ENCODE results near the gene SPATA31E1.

Gene SPATA31E1

DNA sequence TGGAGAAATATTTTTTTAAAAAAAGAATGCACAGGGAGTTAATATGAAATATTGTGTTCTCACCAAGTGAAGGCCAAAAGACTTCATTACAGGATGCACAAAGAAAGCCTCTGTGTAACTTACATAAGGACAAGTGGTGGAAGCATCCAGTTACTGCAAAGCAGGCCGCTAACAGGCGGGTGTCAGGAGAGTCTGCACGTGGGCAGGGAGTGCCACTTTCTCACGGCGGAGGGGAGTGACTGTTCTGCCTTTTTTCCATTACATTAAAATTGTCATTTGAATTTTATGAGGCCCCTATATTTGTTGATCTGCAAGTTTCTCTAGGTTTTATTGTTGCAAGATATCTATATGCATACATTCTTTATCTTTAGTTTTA lies 28.1 kb upstream of the SPATA31E1 start:
- TF ChIP-seq, protein P1, sequence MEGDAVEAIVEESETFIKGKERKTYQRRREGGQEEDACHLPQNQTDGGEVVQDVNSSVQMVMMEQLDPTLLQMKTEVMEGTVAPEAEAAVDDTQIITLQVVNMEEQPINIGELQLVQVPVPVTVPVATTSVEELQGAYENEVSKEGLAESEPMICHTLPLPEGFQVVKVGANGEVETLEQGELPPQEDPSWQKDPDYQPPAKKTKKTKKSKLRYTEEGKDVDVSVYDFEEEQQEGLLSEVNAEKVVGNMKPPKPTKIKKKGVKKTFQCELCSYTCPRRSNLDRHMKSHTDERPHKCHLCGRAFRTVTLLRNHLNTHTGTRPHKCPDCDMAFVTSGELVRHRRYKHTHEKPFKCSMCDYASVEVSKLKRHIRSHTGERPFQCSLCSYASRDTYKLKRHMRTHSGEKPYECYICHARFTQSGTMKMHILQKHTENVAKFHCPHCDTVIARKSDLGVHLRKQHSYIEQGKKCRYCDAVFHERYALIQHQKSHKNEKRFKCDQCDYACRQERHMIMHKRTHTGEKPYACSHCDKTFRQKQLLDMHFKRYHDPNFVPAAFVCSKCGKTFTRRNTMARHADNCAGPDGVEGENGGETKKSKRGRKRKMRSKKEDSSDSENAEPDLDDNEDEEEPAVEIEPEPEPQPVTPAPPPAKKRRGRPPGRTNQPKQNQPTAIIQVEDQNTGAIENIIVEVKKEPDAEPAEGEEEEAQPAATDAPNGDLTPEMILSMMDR (conservative IDR thresholded peaks at IDR 0.05; ENCODE audit: low read depth), result no peak
- ChIA-PET CTCF (interaction anchor here (0.9 to 1.0 kb wide), 2 partner anchors 26 to 29 kb away, joined by 4 to 6 read pairs; no protein-coding TSS in a partner anchor), POLR2A (ENCODE audit: low non-redundant PET) (no interaction called here)
- no peak overlapping the region for H3K27ac ChIP-seq
- DNase-seq (ENCODE audit: low spot score), result no peak

DNA sequence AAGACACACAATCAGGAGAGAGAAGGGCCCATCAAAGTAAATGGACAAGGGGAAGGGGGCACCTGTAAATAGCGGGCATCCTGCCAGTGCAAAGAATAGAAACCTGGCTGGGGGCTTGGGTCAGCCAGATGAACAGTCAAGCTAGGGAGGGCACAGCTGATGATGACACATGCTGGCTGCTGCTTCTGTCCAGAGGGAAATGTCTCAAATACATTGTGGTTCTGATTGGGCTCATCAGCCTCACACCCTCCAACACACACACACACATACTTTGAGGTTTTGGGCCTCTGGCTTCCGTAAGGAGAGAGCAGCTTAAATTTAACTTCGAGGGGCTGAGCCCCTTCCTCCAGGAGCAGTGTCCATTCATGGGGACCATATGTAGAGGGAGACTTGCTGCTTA lies 27.6 kb upstream of the SPATA31E1 start:
- POLR2A ChIA-PET (ENCODE audit: low non-redundant PET), result no interaction called here
- DNase-seq (ENCODE audit: low spot score), result no peak
- CTCF ChIA-PET, result interaction anchor here (0.9 kb wide), 1 partner anchor 27 kb away, joined by 4 read pairs; no protein-coding TSS in a partner anchor
- no peak overlapping the region for H3K27ac ChIP-seq
- TF ChIP-seq, protein P1 (conservative IDR thresholded peaks at IDR 0.05; ENCODE audit: low read depth), result no peak

DNA sequence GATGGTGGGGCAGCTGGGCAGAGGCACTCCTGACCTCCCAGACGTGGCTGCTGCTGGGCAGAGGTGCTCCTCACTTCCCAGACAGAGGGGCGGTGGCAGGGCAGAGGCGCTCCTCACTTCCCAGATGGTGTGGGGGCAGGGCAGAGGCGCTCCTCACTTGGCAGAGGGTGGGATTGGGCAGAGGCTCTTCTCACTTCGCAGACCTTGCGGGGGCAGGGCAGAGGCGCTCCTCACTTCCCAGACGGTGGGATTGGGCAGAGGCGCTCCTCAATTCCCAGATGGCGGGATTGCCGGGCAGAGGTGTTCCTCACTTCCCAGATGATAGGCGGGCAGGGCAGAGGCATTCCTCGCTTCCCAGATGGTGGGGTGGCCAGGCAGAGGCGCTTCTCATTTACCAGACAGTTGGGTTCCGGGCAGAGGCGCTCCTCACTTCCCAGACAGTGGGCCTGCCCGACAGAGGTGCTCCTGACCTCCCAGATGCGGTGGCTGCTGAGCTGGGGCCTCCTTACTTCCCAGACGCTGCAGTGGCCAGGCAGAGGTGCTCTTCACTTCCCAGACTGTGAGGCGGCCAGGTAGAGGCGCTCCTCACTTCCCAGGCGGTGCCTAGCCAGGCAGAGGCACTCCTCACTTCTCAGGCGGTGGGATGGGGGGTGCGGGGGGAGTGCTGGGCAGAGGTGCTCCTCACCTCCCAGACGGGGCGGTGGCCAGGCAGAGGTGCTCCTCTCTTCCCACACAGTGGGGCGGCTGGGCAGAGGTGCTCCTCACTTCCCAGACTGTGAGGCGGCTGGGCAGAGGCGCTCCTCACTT lies 25.3 kb upstream of the SPATA31E1 start:
- no peak for DNase-seq (ENCODE audit: low spot score)
- TF ChIP-seq, protein P1 (conservative IDR thresholded peaks at IDR 0.05; ENCODE audit: low read depth), result no peak
- ChIA-PET CTCF (no interaction called here), POLR2A (ENCODE audit: low non-redundant PET) (no interaction called here)
- no peak overlapping the region for H3K27ac ChIP-seq

DNA sequence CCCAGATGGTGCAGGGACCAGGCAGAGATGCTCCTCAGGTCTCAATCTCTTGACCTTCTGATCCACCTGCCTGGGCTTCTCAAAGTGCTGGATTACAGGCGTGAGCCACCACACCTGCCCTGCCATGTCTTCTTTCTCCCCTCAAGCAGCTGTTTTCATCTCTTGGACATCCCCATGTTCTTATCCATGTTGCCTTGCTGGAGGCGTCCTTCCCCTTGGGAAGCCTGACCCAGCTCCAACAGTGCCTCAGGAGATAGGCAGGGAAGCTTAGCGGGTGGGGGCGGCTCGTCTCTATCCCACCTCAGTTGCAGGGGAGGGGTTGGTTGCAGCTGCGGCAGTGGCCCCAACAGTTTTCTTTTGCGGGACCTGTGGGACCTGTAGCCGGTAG lies 24.7 kb upstream of the SPATA31E1 start:
- DNase-seq (ENCODE audit: low spot score), result no peak
- ChIA-PET POLR2A (ENCODE audit: low non-redundant PET) (no interaction called here), CTCF (interaction anchor here (0.6 kb wide), 1 partner anchor 135 kb away, joined by 3 read pairs; no protein-coding TSS in a partner anchor)
- TF ChIP-seq, protein P1 (conservative IDR thresholded peaks at IDR 0.05; ENCODE audit: low read depth), result no peak
- H3K27ac ChIP-seq, result no peak overlapping the region

DNA sequence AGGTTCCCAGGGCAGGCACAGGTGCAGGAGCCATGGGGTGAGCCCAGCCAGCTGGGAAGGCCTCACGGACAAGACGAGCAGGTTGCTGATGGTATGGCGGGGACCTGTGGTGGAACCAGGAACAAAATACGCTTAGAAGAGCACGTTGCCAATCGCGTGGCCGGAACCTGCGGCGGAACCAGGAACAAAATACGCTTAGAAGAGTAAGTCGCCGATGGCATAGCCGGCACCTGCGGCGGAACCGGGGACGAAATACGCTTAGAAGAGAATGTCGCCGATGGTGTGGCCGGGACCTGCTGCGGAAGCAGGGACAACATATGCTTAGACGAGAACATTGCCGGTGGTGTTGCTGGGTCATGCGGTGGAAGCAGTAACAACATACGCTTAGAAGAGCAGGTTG lies 23.5 kb upstream of the SPATA31E1 start:
- ChIA-PET CTCF (no interaction called here), POLR2A (ENCODE audit: low non-redundant PET) (no interaction called here)
- no peak for DNase-seq (ENCODE audit: low spot score)
- TF ChIP-seq, protein P1 (conservative IDR thresholded peaks at IDR 0.05; ENCODE audit: low read depth), result no peak
- H3K27ac ChIP-seq, result no peak overlapping the region

DNA sequence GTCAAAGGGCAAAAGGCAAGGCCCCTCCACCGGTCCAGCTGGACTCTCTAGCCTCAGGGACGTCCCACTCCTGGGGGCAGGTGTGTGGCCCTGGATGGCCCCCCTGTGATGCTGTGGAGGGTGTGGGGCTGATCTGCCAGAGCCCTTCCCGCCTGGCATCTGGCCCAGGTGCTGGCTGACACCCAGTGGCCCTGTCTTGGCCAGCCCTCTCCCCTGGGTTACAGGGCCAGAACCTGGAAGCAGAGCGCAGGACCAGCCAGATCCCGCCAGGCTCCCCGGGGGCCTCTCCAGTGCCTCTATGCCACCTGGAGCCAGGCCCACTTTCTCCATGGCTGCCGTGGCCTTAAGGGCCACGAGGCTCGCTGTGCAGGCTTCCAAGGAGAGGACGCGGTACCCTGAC lies 22.9 kb upstream of the SPATA31E1 start:
- DNase-seq (ENCODE audit: low spot score), result no peak
- POLR2A ChIA-PET (ENCODE audit: low non-redundant PET), result no interaction called here
- CTCF ChIA-PET, result no interaction called here
- H3K27ac ChIP-seq, result no peak overlapping the region
- TF ChIP-seq, protein P1 (conservative IDR thresholded peaks at IDR 0.05; ENCODE audit: low read depth), result no peak

Data from RWPE1 (cell line).